Measurements from ENCODE around the gene PHF21A.

PHF21A gene

GRCh38 chr11:46121301-46121723 lies at the start of gene PHF21A:
Gene PHF21A (minus strand): TSS chr11:46121454. CDS start chr11:46084219, 37,235 bp downstream.
- peak in 13 of 14 donors; percentile 44 to 93 (median 84) for DNase-seq

- no peak for DNase-seq
Measured at GRCh38 chr11:46170797-46171196, 49.5 kb upstream of the PHF21A start.

GRCh38 chr11:46162700-46163099 lies 41.4 kb upstream of the PHF21A start:
- DNase-seq: no peak

- DNase-seq: no peak
Measured at GRCh38 chr11:46161201-46161600, 39.9 kb upstream of the PHF21A start.

GRCh38 chr11:46160100-46160499 lies 38.8 kb upstream of the PHF21A start:
- no peak for DNase-seq

- DNase-seq: no peak
Measured at GRCh38 chr11:46159680-46160079, 38.4 kb upstream of the PHF21A start.

GRCh38 chr11:46149826-46150225 lies 28.6 kb upstream of the PHF21A start:
- DNase-seq: no peak

GRCh38 chr11:46149342-46149741 lies 28.1 kb upstream of the PHF21A start:
- DNase-seq: no peak

- no peak for DNase-seq
Measured at GRCh38 chr11:46144741-46145140, 23.5 kb upstream of the PHF21A start.

- DNase-seq: no peak
Measured at GRCh38 chr11:46143049-46143806, 22.0 kb upstream of the PHF21A start.

GRCh38 chr11:46142561-46142960 lies 21.3 kb upstream of the PHF21A start:
- DNase-seq: no peak

GRCh38 chr11:46141597-46141996 lies 20.3 kb upstream of the PHF21A start:
- no peak for DNase-seq

- no peak for DNase-seq
Measured at GRCh38 chr11:46134540-46134939, 13.3 kb upstream of the PHF21A start.

- no peak for DNase-seq
Measured at GRCh38 chr11:46134061-46134460, 12.8 kb upstream of the PHF21A start.

- no peak for DNase-seq
Measured at GRCh38 chr11:46133119-46133518, 11.9 kb upstream of the PHF21A start.

- DNase-seq: no peak
Measured at GRCh38 chr11:46130286-46130940, 9.2 kb upstream of the PHF21A start.

GRCh38 chr11:46129133-46129532 lies 7.9 kb upstream of the PHF21A start:
- DNase-seq: no peak

GRCh38 chr11:46127150-46127638 lies 5.9 kb upstream of the PHF21A start:
- no peak for DNase-seq

- DNase-seq: no peak
Measured at GRCh38 chr11:46125284-46125683, 4.0 kb upstream of the PHF21A start.

GRCh38 chr11:46122945-46123715 lies 1.9 kb upstream of the PHF21A start:
- no peak for DNase-seq

GRCh38 chr11:46121724-46122477 lies 647 bp upstream of the PHF21A start:
- DNase-seq: peak in 12 of 14 donors; percentile 70 to 93 (median 83)
